Liver (tissue), 9 donors: ENCODE data around the gene TMEM213. TPM values are rescaled to one million over a fixed set of nuclear protein-coding genes. Genes with fewer than 3 reads are reported as not detected.

Experiments used
- DNase-seq: peaks from one replicate; pipeline ENCODE4 v3.0.0-alpha.2; 2017; ENCODE audit warnings: low spot score
- H3K27ac ChIP-seq, 2 donors: one replicate each; pipeline ENCODE4 v1.7.0; 2013; ENCODE audit warnings: inconsistent platforms in 2 of 2, low read length in 2 of 2, control low read depth in 1 of 2, low read depth in 1 of 2, mild to moderate bottlenecking in 1 of 2
- H3K27me3 ChIP-seq, 4 donors: one replicate each; pipeline versions ENCODE4 v1.6.1 to v1.7.0; 2013; ENCODE audit warnings: low read length in 3 of 4, inconsistent platforms in 1 of 4, mild to moderate bottlenecking in 1 of 4, moderate library complexity in 1 of 4; ENCODE audit not compliant: control insufficient read depth in 4 of 4, insufficient read depth in 4 of 4
- H3K36me3 ChIP-seq, 4 donors: one replicate each; pipeline versions ENCODE4 v1.6.1 to v1.7.0; 2013; ENCODE audit warnings: low read length in 3 of 4, mild to moderate bottlenecking in 3 of 4, low read depth in 1 of 4, moderate library complexity in 1 of 4; ENCODE audit not compliant: control insufficient read depth in 4 of 4, insufficient read depth in 3 of 4
- H3K4me1 ChIP-seq, 4 donors: one replicate each; pipeline versions ENCODE4 v1.6.1 to v1.7.0; 2013; ENCODE audit warnings: low read length in 3 of 4, mild to moderate bottlenecking in 3 of 4, moderate library complexity in 1 of 4; ENCODE audit not compliant: control insufficient read depth in 4 of 4, insufficient read depth in 4 of 4
- H3K4me3 ChIP-seq, 3 donors: one replicate each; pipeline versions ENCODE4 v1.6.1 to v1.7.0; 2013; ENCODE audit warnings: low read length in 3 of 3, control low read depth in 1 of 3, low read depth in 1 of 3, mild to moderate bottlenecking in 1 of 3
- H3K9ac ChIP-seq, 2 donors: one replicate each; pipeline ENCODE4 v1.7.0; 2013; ENCODE audit warnings: low read length in 2 of 2, mild to moderate bottlenecking in 2 of 2, moderate library complexity in 2 of 2, control low read depth in 1 of 2, low read depth in 1 of 2
- H3K9me3 ChIP-seq, 4 donors: one replicate each; pipeline versions ENCODE4 v1.6.1 to v1.7.0; 2013; ENCODE audit warnings: low read length in 3 of 4; ENCODE audit not compliant: control insufficient read depth in 4 of 4
- ATF3 ChIP-seq: IDR thresholded peaks from 2 replicates; pipeline ENCODE4 v1.6.1; 2016; ENCODE audit warnings: antibody characterized with exemption
- CTCF ChIP-seq: fragments of 150-350 bp; IDR thresholded peaks from 2 replicates; pipeline ENCODE4 v1.5.1; 2017; ENCODE audit warnings: improper control_type of control experiment, low read depth, low read length; ENCODE audit not compliant: missing input control
- EGR1 ChIP-seq, 2 donors: IDR thresholded peaks; 2 replicates each; pipeline ENCODE4 v1.6.1; 2016 to 2018; ENCODE audit warnings: antibody characterized with exemption in 2 of 2, low read depth in 2 of 2
- FOXA1 ChIP-seq: IDR thresholded peaks from 2 replicates; pipeline ENCODE4 v1.6.1; 2016; ENCODE audit warnings: antibody characterized with exemption
- FOXA2 ChIP-seq: IDR thresholded peaks from 2 replicates; pipeline ENCODE4 v1.6.1; 2016; ENCODE audit warnings: antibody characterized with exemption
- GABPA ChIP-seq, 2 donors: IDR thresholded peaks in 1 of 2; conservative IDR thresholded peaks in 1 of 2; 2 replicates each; pipeline ENCODE4 v1.6.1; 2016; ENCODE audit warnings: antibody characterized with exemption in 2 of 2, mild to moderate bottlenecking in 1 of 2, moderate library complexity in 1 of 2
- HNF4A ChIP-seq, 2 donors: conservative IDR thresholded peaks; 2 replicates each; pipeline ENCODE4 v1.6.1; 2016; ENCODE audit warnings: antibody characterized with exemption in 2 of 2, mild to moderate bottlenecking in 2 of 2
- HNF4G ChIP-seq: IDR thresholded peaks from 2 replicates; pipeline ENCODE4 v1.6.1; 2016; ENCODE audit warnings: antibody characterized with exemption
- JUND ChIP-seq, 2 donors: IDR thresholded peaks; 2 replicates each; pipeline ENCODE4 v1.6.1; 2016; ENCODE audit warnings: antibody characterized with exemption in 2 of 2
- NR2F2 ChIP-seq: IDR thresholded peaks from 2 replicates; pipeline ENCODE4 v1.6.1; 2016; ENCODE audit warnings: antibody characterized with exemption
- RAD21 ChIP-seq, 2 donors: IDR thresholded peaks; 2 replicates each; pipeline ENCODE4 v1.6.1; 2016; ENCODE audit warnings: antibody characterized with exemption in 2 of 2, mild to moderate bottlenecking in 2 of 2
- REST ChIP-seq: IDR thresholded peaks from 2 replicates; pipeline ENCODE4 v1.6.1; 2016; ENCODE audit warnings: antibody characterized with exemption, mild to moderate bottlenecking
- SP1 ChIP-seq: IDR thresholded peaks from 2 replicates; pipeline ENCODE4 v1.6.1; 2018; ENCODE audit warnings: antibody characterized with exemption, mild to moderate bottlenecking
- TAF1 ChIP-seq: conservative IDR thresholded peaks from 2 replicates; pipeline ENCODE4 v1.6.1; 2016; ENCODE audit warnings: antibody characterized with exemption, mild to moderate bottlenecking
- YY1 ChIP-seq: IDR thresholded peaks from 2 replicates; pipeline ENCODE4 v1.6.1; 2016; ENCODE audit warnings: antibody characterized with exemption, mild to moderate bottlenecking
- WGBS: extraction: QIAGEN DNeasy Blood & Tissue Kit; methylation state at CpG from one replicate; pipeline ENCODE4 v1.1.7; 2013; 5-methylcytosine and 5-hydroxymethylcytosine counted together
- polyA plus RNA-seq, 2 donors: library from polyadenylated mRNA; stranded (reverse) in 1 of 2; unstranded in 1 of 2; fragments of 200-250 nt in 1 of 2; fragments of >200 nt in 1 of 2; fragmentation: Nextera tagmentation in 1 of 2; extraction: Ambion mirVana in 1 of 2; gene quantifications; one replicate each; pipeline versions ENCODE4 v1.2.1 to v1.2.3, GENCODE V29; 2013 to 2015
- total RNA-seq, 2 donors: library from RNA; depleted of rRNA; stranded (reverse); fragments of >200 nt; gene quantifications; one replicate each; pipeline ENCODE4 v1.2.3, GENCODE V29; 2014
- donor health status: healthy.
- donor health status: healthy.
- donor health status: healthy.
- donor health status: healthy.
- donor health status: healthy.

Gene TMEM213
- total and polyA plus RNA-seq, 4 donors, result not detected

- Histone ChIP-seq H3K27ac (no peak overlapping the region), H3K27me3 (no peaks in the 10 kb centered on the region), H3K9ac (no peak overlapping the region), H3K36me3 (no peaks in the 10 kb centered on the region), H3K4me3 (no peak overlapping the region), H3K9me3 (no peaks in the 10 kb centered on the region), H3K4me1 (no peaks in the 10 kb centered on the region)
- DNase-seq, result no peak
- WGBS, result 91% methylated on average over 13 of the region's 13 CpGs
- TF ChIP-seq FOXA1 (no peak), JUND (IDR thresholded peaks at IDR 0.05) (no peak), TAF1 (no peak), REST (no peak), SP1 (no peak), HNF4G (no peak), RAD21 (IDR thresholded peaks at IDR 0.05) (no peak), EGR1 (IDR thresholded peaks at IDR 0.05; ENCODE audit: low read depth in 2 of 2) (no peak), ATF3 (no peak), FOXA2 (no peak), GABPA (IDR thresholded peaks at IDR 0.05 in 1 of 2, conservative IDR thresholded peaks at IDR 0.05 in 1 of 2) (no peak), CTCF (no peak), NR2F2 (no peak), YY1 (no peak), HNF4A (conservative IDR thresholded peaks at IDR 0.05) (no peak)
Measured at GRCh38 chr7:138880881-138881578, 83.2 kb downstream of the TMEM213 start.

GRCh38 chr7:138881579-138882188 is 83.9 kb downstream of the TMEM213 start:
- Histone ChIP-seq H3K36me3 (no peaks in the 10 kb centered on the region), H3K27me3 (no peaks in the 10 kb centered on the region), H3K9ac (no peak overlapping the region), H3K9me3 (no peaks in the 10 kb centered on the region), H3K4me1 (peaks cover 0 to 4% (median 0%) of the 10 kb centered on the region in 4 donors), H3K4me3 (no peak overlapping the region), H3K27ac (no peak overlapping the region)
- no peak for TF ChIP-seq SP1
- 65% methylated on average over 6 of the region's 6 CpGs for WGBS
- DNase-seq, result no peak
